Liver (tissue), 9 donors: Measurements from ENCODE around the gene ST3GAL2. TPM values are rescaled to one million over a fixed set of nuclear protein-coding genes. Genes with fewer than 3 reads are reported as not detected.
"Not testable (repeated sequence)": the region's sequence is repeated elsewhere in the genome, so short reads cannot be mapped to it uniquely, and the experiment has no call there.

ENCODE experiments used
- DNase-seq: peaks from one replicate; pipeline ENCODE4 v3.0.0-alpha.2; 2017; ENCODE audit warnings: low spot score
- H3K27ac ChIP-seq, 2 donors: one replicate each; pipeline ENCODE4 v1.7.0; 2013; ENCODE audit warnings: inconsistent platforms in 2 of 2, low read length in 2 of 2, control low read depth in 1 of 2, low read depth in 1 of 2, mild to moderate bottlenecking in 1 of 2
- H3K27me3 ChIP-seq, 4 donors: one replicate each; pipeline versions ENCODE4 v1.6.1 to v1.7.0; 2013; ENCODE audit warnings: low read length in 3 of 4, inconsistent platforms in 1 of 4, mild to moderate bottlenecking in 1 of 4, moderate library complexity in 1 of 4; ENCODE audit not compliant: control insufficient read depth in 4 of 4, insufficient read depth in 4 of 4
- H3K36me3 ChIP-seq, 4 donors: one replicate each; pipeline versions ENCODE4 v1.6.1 to v1.7.0; 2013; ENCODE audit warnings: low read length in 3 of 4, mild to moderate bottlenecking in 3 of 4, low read depth in 1 of 4, moderate library complexity in 1 of 4; ENCODE audit not compliant: control insufficient read depth in 4 of 4, insufficient read depth in 3 of 4
- H3K4me1 ChIP-seq, 4 donors: one replicate each; pipeline versions ENCODE4 v1.6.1 to v1.7.0; 2013; ENCODE audit warnings: low read length in 3 of 4, mild to moderate bottlenecking in 3 of 4, moderate library complexity in 1 of 4; ENCODE audit not compliant: control insufficient read depth in 4 of 4, insufficient read depth in 4 of 4
- H3K4me3 ChIP-seq, 3 donors: one replicate each; pipeline versions ENCODE4 v1.6.1 to v1.7.0; 2013; ENCODE audit warnings: low read length in 3 of 3, control low read depth in 1 of 3, low read depth in 1 of 3, mild to moderate bottlenecking in 1 of 3
- H3K9ac ChIP-seq, 2 donors: one replicate each; pipeline ENCODE4 v1.7.0; 2013; ENCODE audit warnings: low read length in 2 of 2, mild to moderate bottlenecking in 2 of 2, moderate library complexity in 2 of 2, control low read depth in 1 of 2, low read depth in 1 of 2
- H3K9me3 ChIP-seq, 4 donors: one replicate each; pipeline versions ENCODE4 v1.6.1 to v1.7.0; 2013; ENCODE audit warnings: low read length in 3 of 4; ENCODE audit not compliant: control insufficient read depth in 4 of 4
- ATF3 ChIP-seq: IDR thresholded peaks from 2 replicates; pipeline ENCODE4 v1.6.1; 2016; ENCODE audit warnings: antibody characterized with exemption
- CTCF ChIP-seq: fragments of 150-350 bp; IDR thresholded peaks from 2 replicates; pipeline ENCODE4 v1.5.1; 2017; ENCODE audit warnings: improper control_type of control experiment, low read depth, low read length; ENCODE audit not compliant: missing input control
- FOXA1 ChIP-seq: IDR thresholded peaks from 2 replicates; pipeline ENCODE4 v1.6.1; 2016; ENCODE audit warnings: antibody characterized with exemption
- FOXA2 ChIP-seq: IDR thresholded peaks from 2 replicates; pipeline ENCODE4 v1.6.1; 2016; ENCODE audit warnings: antibody characterized with exemption
- GABPA ChIP-seq, 2 donors: IDR thresholded peaks in 1 of 2; conservative IDR thresholded peaks in 1 of 2; 2 replicates each; pipeline ENCODE4 v1.6.1; 2016; ENCODE audit warnings: antibody characterized with exemption in 2 of 2, mild to moderate bottlenecking in 1 of 2, moderate library complexity in 1 of 2
- HNF4A ChIP-seq, 2 donors: conservative IDR thresholded peaks; 2 replicates each; pipeline ENCODE4 v1.6.1; 2016; ENCODE audit warnings: antibody characterized with exemption in 2 of 2, mild to moderate bottlenecking in 2 of 2
- HNF4G ChIP-seq: IDR thresholded peaks from 2 replicates; pipeline ENCODE4 v1.6.1; 2016; ENCODE audit warnings: antibody characterized with exemption
- JUND ChIP-seq, 2 donors: IDR thresholded peaks; 2 replicates each; pipeline ENCODE4 v1.6.1; 2016; ENCODE audit warnings: antibody characterized with exemption in 2 of 2
- MAX ChIP-seq: IDR thresholded peaks from 2 replicates; pipeline ENCODE4 v1.6.1; 2016; ENCODE audit warnings: antibody characterized with exemption
- RAD21 ChIP-seq, 2 donors: IDR thresholded peaks; 2 replicates each; pipeline ENCODE4 v1.6.1; 2016; ENCODE audit warnings: antibody characterized with exemption in 2 of 2, mild to moderate bottlenecking in 2 of 2
- REST ChIP-seq: IDR thresholded peaks from 2 replicates; pipeline ENCODE4 v1.6.1; 2016; ENCODE audit warnings: antibody characterized with exemption, mild to moderate bottlenecking
- RXRA ChIP-seq, 2 donors: IDR thresholded peaks; 2 replicates each; pipeline ENCODE4 v1.6.1; 2017 to 2018; ENCODE audit warnings: antibody characterized with exemption in 2 of 2, mild to moderate bottlenecking in 1 of 2
- SP1 ChIP-seq: IDR thresholded peaks from 2 replicates; pipeline ENCODE4 v1.6.1; 2018; ENCODE audit warnings: antibody characterized with exemption, mild to moderate bottlenecking
- TAF1 ChIP-seq: conservative IDR thresholded peaks from 2 replicates; pipeline ENCODE4 v1.6.1; 2016; ENCODE audit warnings: antibody characterized with exemption, mild to moderate bottlenecking
- WGBS: extraction: QIAGEN DNeasy Blood & Tissue Kit; methylation state at CpG from one replicate; pipeline ENCODE4 v1.1.7; 2013; 5-methylcytosine and 5-hydroxymethylcytosine counted together
- polyA plus RNA-seq, 2 donors: library from polyadenylated mRNA; stranded (reverse) in 1 of 2; unstranded in 1 of 2; fragments of 200-250 nt in 1 of 2; fragments of >200 nt in 1 of 2; fragmentation: Nextera tagmentation in 1 of 2; extraction: Ambion mirVana in 1 of 2; gene quantifications; one replicate each; pipeline versions ENCODE4 v1.2.1 to v1.2.3, GENCODE V29; 2013 to 2015
- total RNA-seq, 2 donors: library from RNA; depleted of rRNA; stranded (reverse); fragments of >200 nt; gene quantifications; one replicate each; pipeline ENCODE4 v1.2.3, GENCODE V29; 2014
- donor health status: healthy.
- donor health status: healthy.
- donor health status: healthy.
- donor health status: healthy.
- donor health status: healthy.

Gene ST3GAL2
- total and polyA plus RNA-seq, 4 donors = 3.9 to 53.1 (median 12.9) TPM

- Histone ChIP-seq H3K9me3 (no peaks in the 10 kb centered on the region), H3K36me3 (peaks cover 3 to 11% (median 8%) of the 10 kb centered on the region in 4 donors), H3K27me3 (no peaks in the 10 kb centered on the region), H3K27ac (no peak overlapping the region), H3K9ac (no peak overlapping the region), H3K4me1 (no peaks in the 10 kb centered on the region), H3K4me3 (no peak overlapping the region)
- no peak for DNase-seq
- 95% methylated on average over 19 of the region's 19 CpGs for WGBS
- TF ChIP-seq CTCF (no peak), MAX (no peak), JUND (IDR thresholded peaks at IDR 0.05) (no peak), HNF4G (no peak), RXRA (IDR thresholded peaks at IDR 0.05) (no peak), TAF1 (no peak), FOXA2 (no peak), FOXA1 (no peak), REST (no peak)
Observed at GRCh38 chr16:70388006-70388680, 50.8 kb downstream of the ST3GAL2 start.

- H3K9ac ChIP-seq, H3K9me3 ChIP-seq, DNase-seq, H3K27ac ChIP-seq, H3K4me3 ChIP-seq, H3K27me3 ChIP-seq, H3K4me1 ChIP-seq: not testable (repeated sequence)
- 95% methylated on average over 20 of the region's 20 CpGs for WGBS
- peaks cover 3 to 13% (median 7%) of the 10 kb centered on the region in 4 donors for H3K36me3 ChIP-seq
Observed at GRCh38 chr16:70386289-70386986, 52.5 kb downstream of the ST3GAL2 start.

- H3K4me1 ChIP-seq = peaks cover 5 to 19% (median 10%) of the 10 kb centered on the region in 4 donors
- no peak overlapping the region for H3K9ac ChIP-seq
- 95% methylated on average over 6 of the region's 6 CpGs for WGBS
- TF ChIP-seq HNF4A (conservative IDR thresholded peaks at IDR 0.05) (no peak), RAD21 (IDR thresholded peaks at IDR 0.05) (no peak), ATF3 (no peak), FOXA2 (no peak), SP1 (no peak), MAX (no peak), GABPA (IDR thresholded peaks at IDR 0.05 in 1 of 2, conservative IDR thresholded peaks at IDR 0.05 in 1 of 2) (no peak)
- no peaks in the 10 kb centered on the region for H3K27me3 ChIP-seq
- H3K27ac ChIP-seq = no peak overlapping the region
- DNase-seq = no peak
- no peak overlapping the region for H3K4me3 ChIP-seq
- H3K36me3 ChIP-seq = peaks cover 3 to 13% (median 6%) of the 10 kb centered on the region in 4 donors
- no peaks in the 10 kb centered on the region for H3K9me3 ChIP-seq
Observed at GRCh38 chr16:70383421-70383960, 55.4 kb downstream of the ST3GAL2 start.
